ENCODE results near the gene TMEM171.

Gene TMEM171

GRCh38 chr5:73093943-73094342 is 26.4 kb upstream of the TMEM171 start:
- Histone ChIP-seq H3K4me1 (ENCODE audit: insufficient read depth, low read length, poor library complexity, severe bottlenecking) (no peaks in the 10 kb centered on the region), H3K27me3 (ENCODE audit: insufficient read depth, low read length, poor library complexity, severe bottlenecking) (no peaks in the 10 kb centered on the region), H3K4me2 (ENCODE audit: low read depth, low read length, poor library complexity, severe bottlenecking) (no peak overlapping the region), H3K9me2 (replicated peaks; ENCODE audit: low read depth, low read length) (no peaks in the 10 kb centered on the region), H3K9me3 (ENCODE audit: insufficient read depth, low read depth, low read length) (peaks cover 4% of the 10 kb centered on the region; the same call in 1 of the 2 replicates), H3K36me3 (ENCODE audit: insufficient read depth, low read length) (no peaks in the 10 kb centered on the region), H3K79me2 (ENCODE audit: insufficient read depth, low read length) (no peaks in the 10 kb centered on the region), H4K20me1 (ENCODE audit: insufficient read depth, low read length, poor library complexity, severe bottlenecking) (no peaks in the 10 kb centered on the region), H2AFZ (ENCODE audit: low read length) (no peak overlapping the region), H3F3A (ENCODE audit: low read depth) (no peaks in the 10 kb centered on the region), H3K4me3 (ENCODE audit: low read length, poor library complexity, severe bottlenecking) (no peak overlapping the region), H3K9ac (ENCODE audit: low read depth, low read length, poor library complexity, severe bottlenecking) (no peak overlapping the region)
- TF ChIP-seq EZH2phosphoT487 (IDR thresholded peaks at IDR 0.05; ENCODE audit: borderline replicate concordance) (no peak), CTCF (conservative IDR thresholded peaks at IDR 0.05; ENCODE audit: low read length) (no peak)

GRCh38 chr5:73094415-73094814 is 26.0 kb upstream of the TMEM171 start:
- Histone ChIP-seq H3K79me2 (ENCODE audit: insufficient read depth, low read length) (no peaks in the 10 kb centered on the region), H4K20me1 (ENCODE audit: insufficient read depth, low read length, poor library complexity, severe bottlenecking) (no peaks in the 10 kb centered on the region), H3K36me3 (ENCODE audit: insufficient read depth, low read length) (no peaks in the 10 kb centered on the region), H3K9me3 (ENCODE audit: insufficient read depth, low read depth, low read length) (peaks cover 4% of the 10 kb centered on the region; the same call in 1 of the 2 replicates), H3K27me3 (ENCODE audit: insufficient read depth, low read length, poor library complexity, severe bottlenecking) (no peaks in the 10 kb centered on the region), H3K4me3 (ENCODE audit: low read length, poor library complexity, severe bottlenecking) (no peak overlapping the region), H3K9me2 (replicated peaks; ENCODE audit: low read depth, low read length) (no peaks in the 10 kb centered on the region), H2AFZ (ENCODE audit: low read length) (no peak overlapping the region), H3K4me1 (ENCODE audit: insufficient read depth, low read length, poor library complexity, severe bottlenecking) (no peaks in the 10 kb centered on the region), H3F3A (ENCODE audit: low read depth) (no peaks in the 10 kb centered on the region), H3K4me2 (ENCODE audit: low read depth, low read length, poor library complexity, severe bottlenecking) (no peak overlapping the region), H3K9ac (ENCODE audit: low read depth, low read length, poor library complexity, severe bottlenecking) (no peak overlapping the region)
- no peak for TF ChIP-seq EZH2phosphoT487 (IDR thresholded peaks at IDR 0.05; ENCODE audit: borderline replicate concordance)
- no peak for TF ChIP-seq CTCF (conservative IDR thresholded peaks at IDR 0.05; ENCODE audit: low read length)

GRCh38 chr5:73095564-73096238 is 24.7 kb upstream of the TMEM171 start:
- Histone ChIP-seq H3K4me3 (ENCODE audit: low read length, poor library complexity, severe bottlenecking) (no peak overlapping the region), H2AFZ (ENCODE audit: low read length) (no peak overlapping the region), H3F3A (ENCODE audit: low read depth) (no peaks in the 10 kb centered on the region), H3K4me1 (ENCODE audit: insufficient read depth, low read length, poor library complexity, severe bottlenecking) (no peaks in the 10 kb centered on the region), H3K36me3 (ENCODE audit: insufficient read depth, low read length) (no peaks in the 10 kb centered on the region), H3K9ac (ENCODE audit: low read depth, low read length, poor library complexity, severe bottlenecking) (no peak overlapping the region), H3K4me2 (ENCODE audit: low read depth, low read length, poor library complexity, severe bottlenecking) (no peak overlapping the region), H3K27me3 (ENCODE audit: insufficient read depth, low read length, poor library complexity, severe bottlenecking) (no peaks in the 10 kb centered on the region), H3K9me3 (ENCODE audit: insufficient read depth, low read depth, low read length) (peaks cover 4% of the 10 kb centered on the region; the same call in 1 of the 2 replicates), H4K20me1 (ENCODE audit: insufficient read depth, low read length, poor library complexity, severe bottlenecking) (no peaks in the 10 kb centered on the region), H3K9me2 (replicated peaks; ENCODE audit: low read depth, low read length) (no peaks in the 10 kb centered on the region), H3K79me2 (ENCODE audit: insufficient read depth, low read length) (no peaks in the 10 kb centered on the region)
- no peak for TF ChIP-seq EZH2phosphoT487 (IDR thresholded peaks at IDR 0.05; ENCODE audit: borderline replicate concordance)
- no peak for TF ChIP-seq CTCF (conservative IDR thresholded peaks at IDR 0.05; ENCODE audit: low read length)
